ENCODE measurements around the gene IFNK. TPM values are rescaled to one million over a fixed set of nuclear protein-coding genes. Genes with fewer than 3 reads are reported as not detected.

IFNK gene
- total RNA-seq, 1 donor from 2014 or later = not detected

DNA sequence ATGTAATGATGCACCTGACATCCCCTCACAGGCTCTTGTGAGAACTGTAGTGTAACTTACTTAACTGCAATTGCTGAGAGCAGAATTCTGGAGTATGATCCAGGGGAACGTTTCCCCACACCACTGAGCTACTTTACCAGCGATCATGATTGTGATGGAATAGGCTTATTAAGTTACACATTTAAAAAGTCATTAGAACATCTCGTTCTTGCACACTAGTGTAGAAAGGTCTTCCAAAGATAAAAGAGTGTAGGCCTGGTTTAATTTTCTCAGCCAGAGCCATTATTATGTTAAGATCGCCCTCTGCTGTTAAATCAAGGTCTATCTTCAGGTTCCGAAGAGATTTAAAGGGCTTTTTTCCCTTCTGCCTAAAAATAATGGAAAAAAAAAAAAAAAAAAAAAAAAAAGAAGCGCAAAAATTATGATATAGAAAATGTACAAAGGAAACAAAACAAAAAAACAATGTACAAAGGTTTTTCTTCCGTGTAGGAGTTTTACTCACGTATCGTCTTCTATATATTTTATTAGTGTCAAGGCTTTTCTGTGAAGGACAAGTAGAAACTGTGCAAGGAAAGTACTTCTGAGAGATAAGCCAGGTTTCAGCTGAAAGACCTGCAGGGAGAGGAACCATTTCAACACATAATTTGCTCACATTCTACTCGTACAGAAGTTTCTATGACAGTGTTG lies 24.1 kb downstream of the IFNK start:
- DNase-seq (ENCODE audit: low read depth) = peak; percentile 52
- Histone ChIP-seq H3K27me3 (ENCODE audit: control insufficient read depth, insufficient read depth, low read length) (no peaks in the 10 kb centered on the region), H3K36me3 (ENCODE audit: control insufficient read depth, insufficient read depth, low read length) (no peaks in the 10 kb centered on the region), H3K4me3 (ENCODE audit: low read depth, low read length) (no peak overlapping the region)
- TF ChIP-seq, protein P1, sequence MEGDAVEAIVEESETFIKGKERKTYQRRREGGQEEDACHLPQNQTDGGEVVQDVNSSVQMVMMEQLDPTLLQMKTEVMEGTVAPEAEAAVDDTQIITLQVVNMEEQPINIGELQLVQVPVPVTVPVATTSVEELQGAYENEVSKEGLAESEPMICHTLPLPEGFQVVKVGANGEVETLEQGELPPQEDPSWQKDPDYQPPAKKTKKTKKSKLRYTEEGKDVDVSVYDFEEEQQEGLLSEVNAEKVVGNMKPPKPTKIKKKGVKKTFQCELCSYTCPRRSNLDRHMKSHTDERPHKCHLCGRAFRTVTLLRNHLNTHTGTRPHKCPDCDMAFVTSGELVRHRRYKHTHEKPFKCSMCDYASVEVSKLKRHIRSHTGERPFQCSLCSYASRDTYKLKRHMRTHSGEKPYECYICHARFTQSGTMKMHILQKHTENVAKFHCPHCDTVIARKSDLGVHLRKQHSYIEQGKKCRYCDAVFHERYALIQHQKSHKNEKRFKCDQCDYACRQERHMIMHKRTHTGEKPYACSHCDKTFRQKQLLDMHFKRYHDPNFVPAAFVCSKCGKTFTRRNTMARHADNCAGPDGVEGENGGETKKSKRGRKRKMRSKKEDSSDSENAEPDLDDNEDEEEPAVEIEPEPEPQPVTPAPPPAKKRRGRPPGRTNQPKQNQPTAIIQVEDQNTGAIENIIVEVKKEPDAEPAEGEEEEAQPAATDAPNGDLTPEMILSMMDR (IDR thresholded peaks at IDR 0.05; ENCODE audit: insufficient read depth, low read length, severe bottlenecking) = peak; percentile 21
- FAIRE-seq = no peak

DNA sequence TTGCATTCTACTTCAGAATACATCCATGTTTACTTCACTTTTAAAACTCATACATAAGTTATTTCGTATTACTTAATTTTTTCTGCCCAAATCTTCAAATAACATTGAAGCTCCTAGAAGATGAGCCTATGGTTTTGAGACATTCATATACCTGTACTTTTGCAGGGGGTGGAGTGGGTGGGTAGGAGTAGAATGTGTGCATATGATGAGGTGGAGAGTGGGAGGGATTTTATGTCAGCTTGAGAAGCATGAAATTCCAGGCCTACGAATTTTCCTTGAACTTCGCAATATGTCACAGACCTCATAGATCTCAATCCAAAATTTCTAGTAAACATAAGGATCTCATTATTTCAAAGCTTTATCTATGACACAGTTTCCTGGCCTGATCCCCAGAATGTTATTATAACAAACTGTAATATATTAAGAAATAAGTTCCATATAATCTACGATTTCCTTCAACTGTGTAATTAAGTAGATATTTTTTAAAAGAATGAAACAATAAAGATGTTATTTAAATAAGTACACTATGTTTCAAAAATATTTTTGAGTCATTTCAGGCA lies 25.2 kb downstream of the IFNK start:
- DNase-seq (ENCODE audit: low read depth) (no peak), FAIRE-seq (no peak)
- H3K27me3 ChIP-seq (ENCODE audit: control insufficient read depth, insufficient read depth, low read length) = no peaks in the 10 kb centered on the region
- no peak overlapping the region for H3K4me3 ChIP-seq (ENCODE audit: low read depth, low read length)
- TF ChIP-seq, protein P1 (IDR thresholded peaks at IDR 0.05; ENCODE audit: insufficient read depth, low read length, severe bottlenecking) = no peak
- H3K36me3 ChIP-seq (ENCODE audit: control insufficient read depth, insufficient read depth, low read length) = no peaks in the 10 kb centered on the region

DNA sequence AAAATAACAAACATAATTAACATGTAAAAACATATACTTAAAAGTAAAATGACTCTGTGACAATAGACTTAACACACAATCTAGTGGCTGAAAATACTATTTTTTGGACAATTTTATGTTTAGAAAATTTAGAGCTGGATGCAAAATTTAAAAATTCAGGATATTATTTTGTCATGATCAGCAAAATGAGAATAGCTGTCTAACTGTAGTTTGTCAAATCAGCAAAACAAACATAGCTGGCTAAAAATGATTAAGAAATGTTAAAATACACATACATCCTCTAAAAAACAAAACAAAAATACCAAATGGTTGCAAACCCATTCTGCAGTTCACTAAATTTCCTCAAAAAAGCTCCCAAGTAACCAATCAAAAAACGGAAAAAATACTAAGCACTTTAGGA lies 30.6 kb downstream of the IFNK start:
- Histone ChIP-seq H3K4me3 (ENCODE audit: low read depth, low read length) (no peak overlapping the region), H3K27me3 (ENCODE audit: control insufficient read depth, insufficient read depth, low read length) (no peaks in the 10 kb centered on the region), H3K36me3 (ENCODE audit: control insufficient read depth, insufficient read depth, low read length) (peaks cover 3% of the 10 kb centered on the region)
- TF ChIP-seq, protein P1 (IDR thresholded peaks at IDR 0.05; ENCODE audit: insufficient read depth, low read length, severe bottlenecking) = no peak
- DNase-seq (ENCODE audit: low read depth) = no peak
- no peak for FAIRE-seq

DNA sequence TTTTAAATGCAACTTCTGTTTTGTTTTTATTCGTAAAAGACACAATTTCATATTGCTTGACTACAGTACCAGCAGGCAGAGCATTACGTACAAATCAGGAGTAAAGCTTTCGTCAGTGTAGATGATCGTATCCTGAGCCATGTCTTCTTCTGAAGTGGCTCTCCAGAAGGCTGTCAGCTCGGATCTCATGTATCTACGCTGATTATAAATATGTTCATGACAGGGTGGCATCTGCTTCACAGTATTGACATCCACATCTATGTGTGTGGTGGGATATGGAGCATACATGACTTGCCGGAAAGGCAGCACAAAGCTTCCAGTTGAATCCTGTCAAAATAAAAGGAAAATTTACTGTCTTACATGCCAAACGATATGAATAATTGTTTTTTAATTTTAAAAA lies 32.4 kb downstream of the IFNK start:
- FAIRE-seq = no peak
- no peak for DNase-seq (ENCODE audit: low read depth)

DNA sequence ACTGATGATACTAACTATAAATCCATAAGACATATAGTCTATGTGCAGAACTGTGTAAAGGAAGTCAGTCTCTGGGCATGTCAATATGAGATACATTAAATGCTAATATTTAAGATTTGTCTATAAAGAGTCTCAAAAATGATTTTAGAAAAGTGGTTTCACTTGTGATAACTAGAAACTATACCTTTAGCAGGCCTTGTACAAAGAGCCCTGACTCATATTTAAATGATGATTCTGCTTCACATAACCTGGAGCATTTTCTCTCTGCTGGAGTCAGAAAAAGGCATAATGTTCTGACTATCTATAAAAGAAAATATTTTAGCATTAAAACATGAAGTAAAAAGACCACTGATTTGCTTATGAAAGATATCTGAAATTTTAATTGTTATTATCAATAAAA lies 34.2 kb downstream of the IFNK start:
- Histone ChIP-seq H3K36me3 (ENCODE audit: control insufficient read depth, insufficient read depth, low read length) (peaks cover 3% of the 10 kb centered on the region), H3K4me3 (ENCODE audit: low read depth, low read length) (no peak overlapping the region), H3K27me3 (ENCODE audit: control insufficient read depth, insufficient read depth, low read length) (no peaks in the 10 kb centered on the region)
- DNase-seq (ENCODE audit: low read depth) = no peak
- FAIRE-seq = no peak
- TF ChIP-seq, protein P1 (IDR thresholded peaks at IDR 0.05; ENCODE audit: insufficient read depth, low read length, severe bottlenecking) = no peak

More for the DNA sequence above, 32.4 kb downstream of the IFNK start:
- Histone ChIP-seq H3K27me3 (ENCODE audit: control insufficient read depth, insufficient read depth, low read length) (no peaks in the 10 kb centered on the region), H3K4me3 (ENCODE audit: low read depth, low read length) (no peak overlapping the region), H3K36me3 (ENCODE audit: control insufficient read depth, insufficient read depth, low read length) (peaks cover 3% of the 10 kb centered on the region)
- TF ChIP-seq, protein P1 (IDR thresholded peaks at IDR 0.05; ENCODE audit: insufficient read depth, low read length, severe bottlenecking) = no peak
